Astrocyte (in vitro differentiated cells and primary cell): ENCODE results near the gene CPED1. TPM values are rescaled to one million over a fixed set of nuclear protein-coding genes. Genes with fewer than 3 reads are reported as not detected.

Source experiments
- DNase-seq: peaks from one replicate; pipeline ENCODE4 v3.0.0-alpha.2; 2010; ENCODE audit warnings: low read depth
- FAIRE-seq: peaks from 2 replicates; lab custom pipeline; 2011; peaks lifted over from hg19 to GRCh38; lab: Jason Lieb, UNC
- H2AFZ ChIP-seq: 2 replicates; pipeline ENCODE4 v1.6.0; 2012; ENCODE audit warnings: low read depth, low read length, inconsistent platforms
- H3K27ac ChIP-seq: 2 replicates; pipeline ENCODE4 v1.5.1; 2011; ENCODE audit warnings: low read depth, low read length, inconsistent platforms
- H3K27me3 ChIP-seq: 2 replicates; pipeline ENCODE4 v1.6.0; 2011; ENCODE audit warnings: low read length, inconsistent platforms; ENCODE audit not compliant: insufficient read depth
- H3K36me3 ChIP-seq: 2 replicates; pipeline ENCODE4 v1.5.1; 2011; ENCODE audit warnings: low read length, inconsistent platforms; ENCODE audit not compliant: insufficient read depth
- H3K4me1 ChIP-seq: 2 replicates; pipeline ENCODE4 v1.5.1; 2011; ENCODE audit warnings: low read length, inconsistent platforms; ENCODE audit not compliant: insufficient read depth
- H3K4me2 ChIP-seq: 2 replicates; pipeline ENCODE4 v1.6.0; 2012; ENCODE audit warnings: low read length, inconsistent platforms
- H3K4me3 ChIP-seq: 2 replicates; pipeline ENCODE4 v1.5.1; 2011; ENCODE audit warnings: low read depth, mild to moderate bottlenecking, low read length, inconsistent platforms; ENCODE audit not compliant: insufficient read depth
- H3K79me2 ChIP-seq: 2 replicates; pipeline ENCODE4 v1.6.0; 2012; ENCODE audit warnings: mild to moderate bottlenecking, low read length, inconsistent platforms; ENCODE audit not compliant: insufficient read depth
- H3K9ac ChIP-seq: 2 replicates; pipeline ENCODE4 v1.6.0; 2012; ENCODE audit warnings: mild to moderate bottlenecking, low read length, inconsistent platforms
- H3K9me3 ChIP-seq: 2 replicates; pipeline ENCODE4 v1.5.1; 2012; ENCODE audit warnings: low read depth, mild to moderate bottlenecking, low read length, inconsistent platforms; ENCODE audit not compliant: insufficient read depth
- H4K20me1 ChIP-seq: 2 replicates; pipeline ENCODE4 v1.6.0; 2012; ENCODE audit warnings: low read length, inconsistent platforms; ENCODE audit not compliant: insufficient read depth
- H3K27ac Mint-ChIP-seq: one replicate; pipeline ENCODE4 v1.8.0; 2021; ENCODE audit warnings: mild to moderate bottlenecking, mixed read lengths; ENCODE audit not compliant: unreplicated experiment
- H3K27me3 Mint-ChIP-seq: one replicate; pipeline ENCODE4 v1.8.0; 2021; ENCODE audit warnings: low read depth, mixed read lengths; ENCODE audit not compliant: unreplicated experiment
- H3K36me3 Mint-ChIP-seq: one replicate; pipeline ENCODE4 v1.8.0; 2021; ENCODE audit warnings: low read depth, mixed read lengths; ENCODE audit not compliant: unreplicated experiment
- H3K4me1 Mint-ChIP-seq: one replicate; pipeline ENCODE4 v1.8.0; 2021; ENCODE audit warnings: low read depth, mixed read lengths; ENCODE audit not compliant: unreplicated experiment
- H3K4me3 Mint-ChIP-seq: one replicate; pipeline ENCODE4 v1.8.0; 2021; ENCODE audit warnings: mild to moderate bottlenecking, moderate library complexity, mixed read lengths; ENCODE audit not compliant: unreplicated experiment
- H3K9me3 Mint-ChIP-seq: one replicate; pipeline ENCODE4 v1.8.0; 2021; ENCODE audit warnings: mild to moderate bottlenecking, mixed read lengths; ENCODE audit not compliant: unreplicated experiment
- CTCF ChIP-seq: IDR thresholded peaks from 2 replicates; pipeline ENCODE4 v1.5.1; 2011; ENCODE audit warnings: low read depth, mild to moderate bottlenecking, inconsistent platforms, low read length, moderate library complexity; ENCODE audit not compliant: insufficient read depth
- EZH2 ChIP-seq: IDR thresholded peaks from 2 replicates; pipeline ENCODE4 v1.6.1; 2012; ENCODE audit warnings: mild to moderate bottlenecking, low read length, inconsistent platforms; ENCODE audit not compliant: insufficient read depth
- total RNA-seq: library from RNA; stranded (reverse); gene quantifications from 2 replicates; pipeline ENCODE4 v1.2.1, GENCODE V29; 2021

Gene CPED1
- total RNA-seq, 1 donor from 2014 or later, result 6.1 TPM

- peak overlapping the region; percentile 13 for H3K9ac ChIP-seq
Measured at GRCh38 chr7:121000081-121000983, 11.8 kb downstream of the CPED1 start.

GRCh38 chr7:121001234-121001906 lies 12.9 kb downstream of the CPED1 start:
- FAIRE-seq, result no peak
- H3K4me1 ChIP-seq, result peaks cover 9% of the 10 kb centered on the region
- H3K4me3 ChIP-seq, result no peak overlapping the region
- Mint-ChIP-seq H3K4me3 (no peak overlapping the region), H3K4me1 (peaks cover 44% of the 10 kb centered on the region), H3K27ac (peak overlapping the region; percentile 31), H3K36me3 (no peaks in the 10 kb centered on the region), H3K9me3 (no peaks in the 10 kb centered on the region), H3K27me3 (no peaks in the 10 kb centered on the region)
- no peaks in the 10 kb centered on the region for H4K20me1 ChIP-seq
- TF ChIP-seq CTCF (no peak), EZH2 (no peak)
- H3K79me2 ChIP-seq, result no peaks in the 10 kb centered on the region
- no peak overlapping the region for H2AFZ ChIP-seq
- no peak overlapping the region for H3K27ac ChIP-seq
- H3K9me3 ChIP-seq, result no peaks in the 10 kb centered on the region
- H3K36me3 ChIP-seq, result no peaks in the 10 kb centered on the region
- H3K27me3 ChIP-seq, result no peaks in the 10 kb centered on the region
- no peak overlapping the region for H3K9ac ChIP-seq
- no peak overlapping the region for H3K4me2 ChIP-seq
- DNase-seq, result no peak

More at GRCh38 chr7:121000081-121000983, 11.8 kb downstream of the CPED1 start:
- FAIRE-seq (no peak), DNase-seq (peak; percentile 45)
- Histone ChIP-seq H2AFZ (no peak overlapping the region), H3K36me3 (no peaks in the 10 kb centered on the region), H3K4me1 (peaks cover 9% of the 10 kb centered on the region), H3K27me3 (no peaks in the 10 kb centered on the region), H3K27ac (peak overlapping the region; percentile 1), H3K4me2 (peak overlapping the region; percentile 65), H3K79me2 (no peaks in the 10 kb centered on the region), H4K20me1 (no peaks in the 10 kb centered on the region), H3K9me3 (no peaks in the 10 kb centered on the region), H3K4me3 (no peak overlapping the region)
- peak overlapping the region; percentile 77 for H3K27ac Mint-ChIP-seq
- H3K36me3 Mint-ChIP-seq, result no peaks in the 10 kb centered on the region
- H3K4me3 Mint-ChIP-seq, result no peak overlapping the region
- no peaks in the 10 kb centered on the region for H3K27me3 Mint-ChIP-seq
- no peaks in the 10 kb centered on the region for H3K9me3 Mint-ChIP-seq
- no peak for TF ChIP-seq CTCF
- no peak for TF ChIP-seq EZH2
- peaks cover 39% of the 10 kb centered on the region for H3K4me1 Mint-ChIP-seq
